Measurements from ENCODE around the gene POU5F1.

Gene POU5F1

GRCh38 chr6:31126396-31127175 lies 43.9 kb downstream of the POU5F1 start:
- DNase-seq (ENCODE audit: low read depth), result no peak
- TF ChIP-seq, protein P1, sequence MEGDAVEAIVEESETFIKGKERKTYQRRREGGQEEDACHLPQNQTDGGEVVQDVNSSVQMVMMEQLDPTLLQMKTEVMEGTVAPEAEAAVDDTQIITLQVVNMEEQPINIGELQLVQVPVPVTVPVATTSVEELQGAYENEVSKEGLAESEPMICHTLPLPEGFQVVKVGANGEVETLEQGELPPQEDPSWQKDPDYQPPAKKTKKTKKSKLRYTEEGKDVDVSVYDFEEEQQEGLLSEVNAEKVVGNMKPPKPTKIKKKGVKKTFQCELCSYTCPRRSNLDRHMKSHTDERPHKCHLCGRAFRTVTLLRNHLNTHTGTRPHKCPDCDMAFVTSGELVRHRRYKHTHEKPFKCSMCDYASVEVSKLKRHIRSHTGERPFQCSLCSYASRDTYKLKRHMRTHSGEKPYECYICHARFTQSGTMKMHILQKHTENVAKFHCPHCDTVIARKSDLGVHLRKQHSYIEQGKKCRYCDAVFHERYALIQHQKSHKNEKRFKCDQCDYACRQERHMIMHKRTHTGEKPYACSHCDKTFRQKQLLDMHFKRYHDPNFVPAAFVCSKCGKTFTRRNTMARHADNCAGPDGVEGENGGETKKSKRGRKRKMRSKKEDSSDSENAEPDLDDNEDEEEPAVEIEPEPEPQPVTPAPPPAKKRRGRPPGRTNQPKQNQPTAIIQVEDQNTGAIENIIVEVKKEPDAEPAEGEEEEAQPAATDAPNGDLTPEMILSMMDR (IDR thresholded peaks at IDR 0.05; ENCODE audit: low read length, missing control alignments), result no peak
- H3K4me3 ChIP-seq (replicated peaks; ENCODE audit: low read depth, low read length), result no peak overlapping the region

- TF ChIP-seq, protein P1 (IDR thresholded peaks at IDR 0.05; ENCODE audit: low read length, missing control alignments), result no peak
- peak; percentile 55 for DNase-seq (ENCODE audit: low read depth)
- no peak overlapping the region for H3K4me3 ChIP-seq (replicated peaks; ENCODE audit: low read depth, low read length)
Observed at GRCh38 chr6:31125586-31126363, 44.7 kb downstream of the POU5F1 start.

GRCh38 chr6:31125162-31125561 lies 45.3 kb downstream of the POU5F1 start:
- TF ChIP-seq, protein P1 (IDR thresholded peaks at IDR 0.05; ENCODE audit: low read length, missing control alignments), result no peak
- H3K4me3 ChIP-seq (replicated peaks; ENCODE audit: low read depth, low read length), result no peak overlapping the region
- peak; percentile 86 for DNase-seq (ENCODE audit: low read depth)

DNA sequence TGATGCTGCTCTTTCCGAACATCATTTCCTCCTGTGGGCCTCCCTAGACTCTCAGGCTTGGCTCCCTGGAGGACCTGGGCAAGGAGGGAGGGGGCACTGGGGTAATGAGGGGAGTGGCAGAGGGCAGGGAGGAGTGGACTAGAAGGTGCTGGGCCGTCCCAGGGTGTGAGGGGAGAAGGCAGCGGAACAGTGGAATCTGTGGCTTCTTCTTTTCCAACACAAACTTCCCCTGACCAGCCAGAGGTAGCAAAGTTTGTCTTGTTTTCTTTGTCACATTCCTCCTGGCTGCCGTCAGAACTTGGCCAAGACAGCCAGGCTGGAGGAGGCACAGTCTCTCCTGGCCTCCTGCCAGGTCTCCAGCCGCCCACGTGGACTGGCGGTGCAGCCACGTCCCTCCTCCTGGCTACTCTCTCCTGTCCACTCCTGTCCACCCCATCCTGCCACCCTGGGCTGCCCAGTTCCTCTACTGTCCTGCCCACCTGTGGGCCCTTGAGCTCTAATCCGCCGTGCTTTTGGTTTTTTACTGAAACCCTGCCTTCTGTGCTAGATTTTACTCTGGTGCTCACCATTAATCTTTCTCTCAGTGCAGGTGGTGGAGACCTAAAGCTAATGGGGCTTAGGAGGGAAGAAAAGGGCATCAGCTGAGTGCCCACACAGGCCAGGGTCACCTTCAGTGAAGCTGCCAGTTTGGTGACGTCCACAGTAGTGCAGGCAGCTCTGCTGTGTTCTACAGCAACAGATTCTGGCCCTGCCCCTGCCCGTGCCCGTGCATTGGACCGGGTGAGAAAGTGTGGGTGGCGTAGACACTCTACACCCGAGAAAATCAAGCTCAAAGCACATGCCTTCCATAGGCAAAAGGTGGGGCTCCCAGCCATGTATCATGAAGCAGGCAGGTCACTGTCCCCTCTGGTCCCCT lies 47.4 kb downstream of the POU5F1 start:
- peak; percentile 97 for DNase-seq (ENCODE audit: low read depth)
- no peak overlapping the region for H3K4me3 ChIP-seq (replicated peaks; ENCODE audit: low read depth, low read length)
- TF ChIP-seq, protein P1 (IDR thresholded peaks at IDR 0.05; ENCODE audit: low read length, missing control alignments), result no peak

DNA sequence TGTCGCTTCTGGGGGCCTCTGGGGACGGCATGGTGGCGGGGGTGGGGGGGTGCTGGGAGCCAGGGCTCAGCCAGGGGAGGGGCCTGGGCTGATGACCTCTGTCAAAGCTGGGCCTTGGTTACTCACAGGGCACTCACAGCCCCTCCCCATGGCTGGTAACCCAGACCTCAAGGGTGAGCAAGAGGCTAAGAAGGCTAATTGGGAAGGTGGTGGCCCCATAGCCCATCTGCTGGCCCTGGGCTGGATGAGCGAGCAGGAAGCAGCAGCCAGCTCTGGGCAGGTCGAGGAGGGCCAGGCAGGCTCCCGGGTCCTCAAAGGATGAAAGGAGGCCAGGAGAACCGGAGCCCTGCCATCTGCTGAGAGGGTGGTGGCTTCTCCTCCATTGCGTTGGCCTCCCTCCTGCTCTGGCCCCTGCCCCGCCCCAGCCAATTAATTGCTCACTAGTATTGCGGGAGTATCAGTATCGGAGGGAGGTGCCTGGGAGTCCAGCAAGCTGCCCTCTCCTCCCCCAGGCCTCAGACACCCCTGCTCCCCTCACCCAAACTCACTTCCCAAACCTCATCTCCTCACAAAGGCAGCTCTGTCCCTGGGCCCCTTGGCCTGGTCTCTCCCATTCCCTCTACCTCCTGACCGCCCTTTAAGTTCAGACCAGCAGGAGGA lies 49.2 kb downstream of the POU5F1 start:
- H3K4me3 ChIP-seq (replicated peaks; ENCODE audit: low read depth, low read length), result no peak overlapping the region
- TF ChIP-seq, protein P1 (IDR thresholded peaks at IDR 0.05; ENCODE audit: low read length, missing control alignments), result no peak
- no peak for DNase-seq (ENCODE audit: low read depth)
